ENCODE measurements around the gene PRPF6. TPM values are rescaled to one million over a fixed set of nuclear protein-coding genes. Genes with fewer than 3 reads are reported as not detected.

The PRPF6 gene
- polyA plus RNA-seq, 2 of the 4 experiments (the other 2 are of a cell fraction) = 42.8 to 47.2 TPM

GRCh38 chr20:64064145-64064698, 83.3 kb downstream of the PRPF6 start:
- no peak for FAIRE-seq
- peak overlapping the region; percentile 96 to 98 for H3K27ac ChIP-seq
- peaks cover 41% of the 10 kb centered on the region for H3K4me1 ChIP-seq
- peak overlapping the region; percentile 97 for H3K4me3 ChIP-seq
- CTCF ChIA-PET = interaction anchor here (0.8 to 2.2 kb wide), 6 partner anchors 10 to 84 kb away, joined by 3 to 7 read pairs (median 4); no protein-coding TSS in a partner anchor
- POLR2A ChIA-PET = interaction anchor here (0.6 to 1.0 kb wide), 3 partner anchors 20 to 84 kb away, joined by 3 to 5 read pairs (median 3); partner anchors contain the start of gene PRPF6
- H3K4me2 ChIP-seq = peak overlapping the region; percentile 99
- 0 out of 2 replicates have a peak, but pooled peaks have one; percentile 11 for TF ChIP-seq BHLHE40 (IDR thresholded peaks at IDR 0.05; ENCODE audit: low read depth, low read length)
- TF ChIP-seq POLR2A (IDR thresholded peaks at IDR 0.05; ENCODE audit: low read length) = 0 out of 2 replicates have a peak, but pooled peaks have one; percentile 9
- TF ChIP-seq MAFK (IDR thresholded peaks at IDR 0.05; ENCODE audit: partially characterized antibody) = peak; percentile 20
- TF ChIP-seq HOXB5 (CRISPR knock-in tag; IDR thresholded peaks at IDR 0.05) = no peak
- TF ChIP-seq FOSL2 (IDR thresholded peaks at IDR 0.05) = no peak
- peak; percentile 55; the same call in 1 of the 2 replicates for TF ChIP-seq FOSL2 (CRISPR knock-in tag; IDR thresholded peaks at IDR 0.05)
- no peak for TF ChIP-seq HEYL (CRISPR knock-in tag; IDR thresholded peaks at IDR 0.05)
- TF ChIP-seq REST (IDR thresholded peaks at IDR 0.05) = no peak
- no peak for TF ChIP-seq CBX8 (IDR thresholded peaks at IDR 0.05)
- no peak for TF ChIP-seq MAX (IDR thresholded peaks at IDR 0.05)
- TF ChIP-seq HOXB13 (CRISPR knock-in tag; IDR thresholded peaks at IDR 0.05; ENCODE audit: low read depth) = no peak
- no peak for TF ChIP-seq ESRRA (IDR thresholded peaks at IDR 0.05; ENCODE audit: borderline replicate concordance, low read length)
- peak; percentile 49 to 74 for DNase-seq (ENCODE audit: low read depth in 1 of 2, low spot score in 1 of 2)
- H3K9me3 ChIP-seq = no peaks in the 10 kb centered on the region
- ATAC-seq = peak; percentile 28 to 50; a peak in 3 of 6 replicates
- 19% methylated on average over 11 of the region's 12 CpGs for WGBS (ENCODE audit: missing lambda C conversion rate)

GRCh38 chr20:64065062-64065973, 84.4 kb downstream of the PRPF6 start:
- no peak for DNase-seq (ENCODE audit: low read depth in 1 of 2, low spot score in 1 of 2)
- H3K4me3 ChIP-seq = no peak overlapping the region
- ChIA-PET POLR2A (interaction anchor here (1.0 kb wide), 2 partner anchors 11 to 85 kb away, joined by 3 read pairs; partner anchors contain the start of gene PRPF6), CTCF (interaction anchor here (0.6 to 2.5 kb wide), 11 partner anchors 9 to 85 kb away, joined by 3 to 12 read pairs (median 5); partner anchors contain the start of gene RGS19)
- no peak for FAIRE-seq
- no peak for ATAC-seq
- peak overlapping the region; percentile 99 for H3K4me2 ChIP-seq
- no peaks in the 10 kb centered on the region for H3K9me3 ChIP-seq
- H3K27ac ChIP-seq = peak overlapping the region; percentile 96 to 98; a peak in 5 of 6 replicates
- H3K4me1 ChIP-seq = peaks cover 41% of the 10 kb centered on the region
- no peak for TF ChIP-seq CEBPB (IDR thresholded peaks at IDR 0.05)
- no peak for TF ChIP-seq FOSL2 (IDR thresholded peaks at IDR 0.05)
- no peak for TF ChIP-seq FOSL2 (CRISPR knock-in tag; IDR thresholded peaks at IDR 0.05)
- no peak for TF ChIP-seq CHD4 (IDR thresholded peaks at IDR 0.05; ENCODE audit: borderline replicate concordance)
- no peak for TF ChIP-seq RCOR1 (IDR thresholded peaks at IDR 0.05; ENCODE audit: low read depth, low read length)
- no peak for TF ChIP-seq NR3C1 (IDR thresholded peaks at IDR 0.05)
- no peak for TF ChIP-seq JUNB (IDR thresholded peaks at IDR 0.05)
- no peak for TF ChIP-seq POLR2A (IDR thresholded peaks at IDR 0.05; ENCODE audit: low read length)
- TF ChIP-seq GATA3 (IDR thresholded peaks at IDR 0.05; ENCODE audit: borderline replicate concordance) = no peak
- no peak for TF ChIP-seq PHF8 (IDR thresholded peaks at IDR 0.05; ENCODE audit: borderline replicate concordance, low read depth)
- TF ChIP-seq, protein P1, sequence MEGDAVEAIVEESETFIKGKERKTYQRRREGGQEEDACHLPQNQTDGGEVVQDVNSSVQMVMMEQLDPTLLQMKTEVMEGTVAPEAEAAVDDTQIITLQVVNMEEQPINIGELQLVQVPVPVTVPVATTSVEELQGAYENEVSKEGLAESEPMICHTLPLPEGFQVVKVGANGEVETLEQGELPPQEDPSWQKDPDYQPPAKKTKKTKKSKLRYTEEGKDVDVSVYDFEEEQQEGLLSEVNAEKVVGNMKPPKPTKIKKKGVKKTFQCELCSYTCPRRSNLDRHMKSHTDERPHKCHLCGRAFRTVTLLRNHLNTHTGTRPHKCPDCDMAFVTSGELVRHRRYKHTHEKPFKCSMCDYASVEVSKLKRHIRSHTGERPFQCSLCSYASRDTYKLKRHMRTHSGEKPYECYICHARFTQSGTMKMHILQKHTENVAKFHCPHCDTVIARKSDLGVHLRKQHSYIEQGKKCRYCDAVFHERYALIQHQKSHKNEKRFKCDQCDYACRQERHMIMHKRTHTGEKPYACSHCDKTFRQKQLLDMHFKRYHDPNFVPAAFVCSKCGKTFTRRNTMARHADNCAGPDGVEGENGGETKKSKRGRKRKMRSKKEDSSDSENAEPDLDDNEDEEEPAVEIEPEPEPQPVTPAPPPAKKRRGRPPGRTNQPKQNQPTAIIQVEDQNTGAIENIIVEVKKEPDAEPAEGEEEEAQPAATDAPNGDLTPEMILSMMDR (IDR thresholded peaks at IDR 0.05) = no peak
- no peak for TF ChIP-seq FOXS1 (CRISPR knock-in tag; IDR thresholded peaks at IDR 0.05)
- WGBS (ENCODE audit: missing lambda C conversion rate) = 83% methylated on average over 25 of the region's 27 CpGs
